Dermis microvascular lymphatic vessel endothelial cell (primary cell): ENCODE results near the gene GASK1B. TPM values are rescaled to one million over a fixed set of nuclear protein-coding genes. Genes with fewer than 3 reads are reported as not detected.

Experiments
- DNase-seq, 2 donors: peaks; one replicate each; pipeline versions ENCODE4 v3.0.0 to v3.0.0-alpha.2; 2010; ENCODE audit warnings: low read depth in 2 of 2
- total RNA-seq: library from RNA; depleted of rRNA; stranded (reverse); fragments of >200 nt; gene quantifications from 2 replicates; pipeline ENCODE4 v1.2.1, GENCODE V29; 2014

The GASK1B gene
- total RNA-seq, 1 donor from 2014 or later = 44.8 TPM

DNA sequence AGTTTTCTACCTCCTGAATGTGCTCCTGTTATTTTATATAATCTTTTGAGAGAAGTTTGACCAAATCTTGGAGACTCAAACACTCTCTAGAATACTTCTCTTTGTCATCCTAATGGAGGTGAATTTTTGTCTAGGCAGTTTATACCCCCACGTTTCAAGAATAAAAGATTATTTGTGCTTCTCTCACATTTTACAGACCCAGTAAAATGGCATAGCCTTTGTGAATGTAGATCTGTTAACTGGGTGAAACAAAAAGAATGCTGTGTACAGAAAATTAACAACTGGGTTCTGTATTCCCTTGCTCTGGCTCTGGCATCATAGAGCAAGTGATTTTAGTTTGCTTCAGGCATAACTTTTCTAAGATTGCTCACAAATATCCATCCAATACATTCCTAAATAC is 26.1 kb downstream of the GASK1B start:
- no peak for DNase-seq

GRCh38 chr4:158139086-158139485 is 33.7 kb downstream of the GASK1B start:
- no peak for DNase-seq

DNA sequence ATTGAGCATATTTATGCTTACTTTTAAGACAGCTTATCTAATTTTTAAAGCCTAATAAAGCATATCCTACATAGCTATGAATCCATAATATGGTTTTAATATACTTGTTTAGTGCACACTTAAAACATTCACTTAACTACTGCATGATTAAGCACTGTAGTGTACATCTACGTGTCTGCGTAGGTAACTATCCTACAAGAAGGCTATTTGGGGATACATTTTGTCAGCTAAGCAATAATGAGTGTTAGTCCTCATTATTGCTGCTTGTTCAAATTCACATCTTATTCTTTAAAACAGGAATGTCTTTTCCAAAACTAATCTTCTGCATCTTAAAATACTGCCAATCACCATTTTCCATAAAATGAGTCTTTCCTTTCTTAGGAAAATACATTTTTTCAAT is 38.6 kb downstream of the GASK1B start:
- no peak for DNase-seq

GRCh38 chr4:158133551-158133950 is 39.3 kb downstream of the GASK1B start:
- DNase-seq = no peak

- no peak for DNase-seq
Observed at GRCh38 chr4:158131027-158131426, 41.8 kb downstream of the GASK1B start.

GRCh38 chr4:158130204-158130603 is 42.6 kb downstream of the GASK1B start:
- no peak for DNase-seq

DNA sequence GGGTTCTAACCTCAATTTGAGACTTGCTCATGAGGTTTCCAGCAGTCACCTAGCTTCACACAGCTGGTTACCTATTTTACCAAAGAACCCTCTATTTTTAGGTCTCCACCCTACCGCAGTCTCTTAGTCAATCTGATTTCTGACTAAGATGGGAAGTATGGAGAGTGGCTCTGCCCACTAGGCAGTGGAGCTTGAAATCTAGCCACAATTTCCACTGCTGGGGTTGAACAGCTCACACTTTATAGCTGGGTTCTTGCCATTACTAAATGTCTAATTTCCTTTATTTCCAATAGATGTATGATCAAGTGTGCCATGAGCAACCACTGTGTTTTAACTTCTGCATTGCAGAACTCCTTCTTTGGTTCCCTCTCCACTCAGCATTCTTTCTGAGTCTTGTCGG is 43.1 kb downstream of the GASK1B start:
- no peak for DNase-seq

GRCh38 chr4:158128540-158128939 is 44.3 kb downstream of the GASK1B start:
- DNase-seq = no peak

- no peak for DNase-seq
Observed at GRCh38 chr4:158125310-158125709, 47.5 kb downstream of the GASK1B start.

Other genes starting within 250 kb of the GASK1B start
- 2.1 and 6.3 TPM in 2 replicates for gene TMEM144, start 37.5 kb upstream of the GASK1B start, total RNA-seq